Prostate gland (tissue), 2 donors: ENCODE data around the gene SETBP1. TPM values are rescaled to one million over a fixed set of nuclear protein-coding genes. Genes with fewer than 3 reads are reported as not detected.

Experiments
- DNase-seq: peaks from one replicate; pipeline ENCODE4 v3.0.0-alpha.2; 2019; ENCODE audit warnings: low spot score
- H3K27ac ChIP-seq, 2 donors: fragments of 200-600 bp; sonication (generic); 2 replicates each; pipeline ENCODE4 v1.5.1; 2017 to 2019
- H3K27me3 ChIP-seq: fragments of 200-600 bp; sonication (generic); replicated peaks from 2 replicates; pipeline ENCODE4 v1.5.1; 2019; ENCODE audit not compliant: insufficient read depth
- H3K36me3 ChIP-seq, 2 donors: fragments of 200-600 bp; sonication (generic); 1 replicate in 1 of 2; 2 replicates in 1 of 2; pipeline versions ENCODE4 v1.5.1 to v1.8.1; 2017 to 2019
- H3K4me1 ChIP-seq: fragments of 200-600 bp; sonication (generic); replicated peaks from 2 replicates; pipeline ENCODE4 v1.5.1; 2019
- H3K4me3 ChIP-seq, 2 donors: fragments of 200-600 bp; sonication (generic); 2 replicates each; pipeline ENCODE4 v1.5.1; 2017 to 2019
- H3K9me3 ChIP-seq: fragments of 200-600 bp; sonication (generic); 2 replicates; pipeline ENCODE4 v1.5.1; 2017
- CTCF ChIP-seq, 4 experiments: fragments of 200-600 bp in 2 of 4; fragments of 450-650 bp in 2 of 4; sonication (generic) in 2 of 4; IDR thresholded peaks; 1 replicate in 3 of 4; 2 replicates in 1 of 4; pipeline ENCODE4 v1.5.1; 2016 to 2019; ENCODE audit warnings: antibody characterized with exemption in 4 of 4, mild to moderate bottlenecking in 2 of 4, moderate library complexity in 2 of 4
- POLR2A ChIP-seq: fragments of 450-650 bp; IDR thresholded peaks from one replicate; pipeline ENCODE4 v1.6.1; 2016; ENCODE audit warnings: antibody characterized with exemption, mild to moderate bottlenecking
- POLR2AphosphoS5 ChIP-seq: sonication (generic); formaldehyde crosslinking; IDR thresholded peaks from one replicate; pipeline ENCODE4 v1.6.1; 2017; ENCODE audit warnings: antibody characterized with exemption
- WGBS: methylation state at CpG from one replicate; pipeline ENCODE4 v1.1.5; 2018; 5-methylcytosine and 5-hydroxymethylcytosine counted together
- intact Hi-C: fragments of 100-400 bp; cut with DNase I; formaldehyde crosslinking; loops from one replicate; pipeline ENCODE4 v1.14.2; 2022
- total RNA-seq, 2 donors: library from RNA; depleted of rRNA; stranded (reverse); fragments of >200 nt; gene quantifications; one replicate each; pipeline ENCODE4 v1.1.0, GENCODE V29; 2016

SETBP1 gene
- total RNA-seq, 2 donors from 2014 or later: 28.4 to 45.1 TPM

GRCh38 chr18:44742718-44743311 is 62.1 kb downstream of the SETBP1 start:
- no peak for DNase-seq
- Histone ChIP-seq H3K4me1 (no peaks in the 10 kb centered on the region), H3K27ac (peak overlapping the region; percentile 14 to 32), H3K27me3 (no peaks in the 10 kb centered on the region), H3K36me3 (no peaks in the 10 kb centered on the region), H3K4me3 (no peak overlapping the region), H3K9me3 (no peaks in the 10 kb centered on the region)
- whole genome bisulfite sequencing: 31% methylated on average over 3 of the region's 3 CpGs
- TF ChIP-seq POLR2A: no peak
- TF ChIP-seq CTCF (IDR thresholded peaks at IDR 0.05): no peak
- no peak for TF ChIP-seq POLR2AphosphoS5
- intact Hi-C loops: no loop called here

- no peak for TF ChIP-seq POLR2A
- no peak for TF ChIP-seq POLR2AphosphoS5
- no peak for TF ChIP-seq CTCF (IDR thresholded peaks at IDR 0.05)
- Histone ChIP-seq H3K9me3 (no peaks in the 10 kb centered on the region), H3K27me3 (no peaks in the 10 kb centered on the region), H3K27ac (no peak overlapping the region), H3K36me3 (no peaks in the 10 kb centered on the region), H3K4me1 (no peaks in the 10 kb centered on the region), H3K4me3 (no peak overlapping the region)
- no peak for DNase-seq
- WGBS: 44% methylated on average over 2 of the region's 2 CpGs
- intact Hi-C loops: no loop called here
Observed at GRCh38 chr18:44743631-44744030, 62.9 kb downstream of the SETBP1 start.

GRCh38 chr18:44744161-44745121 is 63.8 kb downstream of the SETBP1 start:
- no peak for DNase-seq
- WGBS: 70% methylated on average over 50 of the region's 50 CpGs
- no peak overlapping the region for H3K27ac ChIP-seq
- TF ChIP-seq POLR2AphosphoS5 (no peak), POLR2A (no peak), CTCF (IDR thresholded peaks at IDR 0.05) (no peak)
- H3K4me3 ChIP-seq: no peak overlapping the region
- H3K9me3 ChIP-seq: no peaks in the 10 kb centered on the region
- no peaks in the 10 kb centered on the region for H3K4me1 ChIP-seq
- no peaks in the 10 kb centered on the region for H3K36me3 ChIP-seq
- intact Hi-C loops: no loop called here
- H3K27me3 ChIP-seq: no peaks in the 10 kb centered on the region

GRCh38 chr18:44747157-44747556 is 66.5 kb downstream of the SETBP1 start:
- intact Hi-C loops: no loop called here
- no peak overlapping the region for H3K4me3 ChIP-seq
- no peaks in the 10 kb centered on the region for H3K9me3 ChIP-seq
- no peak for DNase-seq
- TF ChIP-seq CTCF (IDR thresholded peaks at IDR 0.05): no peak
- no peak for TF ChIP-seq POLR2A
- TF ChIP-seq POLR2AphosphoS5: no peak
- no peaks in the 10 kb centered on the region for H3K27me3 ChIP-seq
- no peaks in the 10 kb centered on the region for H3K4me1 ChIP-seq
- no peak overlapping the region for H3K27ac ChIP-seq
- no peaks in the 10 kb centered on the region for H3K36me3 ChIP-seq
- WGBS: 16% methylated on average over 1 of the region's 1 CpG
